Medulla oblongata (tissue), 1 donor: ENCODE results near the gene ASCL2.

Experiments
- DNase-seq: peaks from one replicate; pipeline ENCODE4 v3.0.0-alpha.2; 2015; ENCODE audit errors: extremely low spot score

ASCL2 gene

GRCh38 chr11:2308713-2309112 is 38.3 kb upstream of the ASCL2 start:
- DNase-seq, result no peak

- no peak for DNase-seq
Observed at GRCh38 chr11:2307501-2308331, 37.3 kb upstream of the ASCL2 start.

- DNase-seq, result no peak
Observed at GRCh38 chr11:2306877-2307500, 36.6 kb upstream of the ASCL2 start.

- DNase-seq, result peak; percentile 32
Observed at GRCh38 chr11:2306452-2306823, 36.0 kb upstream of the ASCL2 start.

GRCh38 chr11:2305788-2306451 is 35.5 kb upstream of the ASCL2 start:
- DNase-seq, result peak; percentile 37

GRCh38 chr11:2305140-2305778 is 34.9 kb upstream of the ASCL2 start:
- DNase-seq, result peak; percentile 83

- DNase-seq, result no peak
Observed at GRCh38 chr11:2304506-2305139, 34.2 kb upstream of the ASCL2 start.

GRCh38 chr11:2303627-2304505 is 33.5 kb upstream of the ASCL2 start:
- no peak for DNase-seq

GRCh38 chr11:2302896-2303626 is 32.7 kb upstream of the ASCL2 start:
- peak; percentile 47 for DNase-seq

GRCh38 chr11:2302306-2302895 is 32.0 kb upstream of the ASCL2 start:
- DNase-seq, result no peak

GRCh38 chr11:2301631-2302305 is 31.4 kb upstream of the ASCL2 start, which contains the start of the genes C11orf21 and TSPAN32:
C11orf21 (minus strand) TSS chr11:2301918; CDS start chr11:2301808, 110 bp downstream.
TSPAN32 (plus strand) TSS chr11:2302013; CDS start chr11:2302150, 137 bp downstream.
- DNase-seq, result peak; percentile 73

- DNase-seq, result no peak
Observed at GRCh38 chr11:2300936-2301630, 30.7 kb upstream of the ASCL2 start.

GRCh38 chr11:2300290-2300935 is 30.0 kb upstream of the ASCL2 start:
- no peak for DNase-seq

GRCh38 chr11:2299773-2300172 is 29.4 kb upstream of the ASCL2 start:
- DNase-seq, result no peak

- DNase-seq, result no peak
Observed at GRCh38 chr11:2298795-2299761, 28.7 kb upstream of the ASCL2 start.

GRCh38 chr11:2298131-2298794 is 27.9 kb upstream of the ASCL2 start:
- no peak for DNase-seq
